GM04504 (cell line): ENCODE data around the gene TARBP1.

Experiments
- DNase-seq: peaks from one replicate; pipeline ENCODE4 v3.0.0-alpha.2; 2012; ENCODE audit warnings: low read depth

Gene TARBP1

DNA sequence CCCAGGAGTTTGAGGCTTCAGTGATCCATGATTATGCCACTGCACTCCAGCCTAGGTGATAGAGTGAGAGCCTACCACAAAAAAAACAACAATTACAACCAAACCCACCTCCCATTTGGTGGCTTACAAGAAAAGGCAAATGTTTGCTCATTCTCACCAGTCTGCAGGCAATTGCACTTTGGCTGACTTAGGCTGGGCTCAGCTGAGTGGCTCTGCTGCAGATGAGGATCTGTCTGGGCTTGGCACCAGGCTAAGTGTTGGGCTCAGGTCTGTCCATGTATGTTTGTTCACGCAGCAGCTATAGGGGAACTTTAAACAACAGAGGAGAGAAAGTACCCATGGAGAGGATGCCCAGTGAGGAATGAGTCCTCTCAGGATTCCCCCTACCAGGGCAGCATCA is 133.7 kb downstream of the TARBP1 start:
- no peak for DNase-seq

DNA sequence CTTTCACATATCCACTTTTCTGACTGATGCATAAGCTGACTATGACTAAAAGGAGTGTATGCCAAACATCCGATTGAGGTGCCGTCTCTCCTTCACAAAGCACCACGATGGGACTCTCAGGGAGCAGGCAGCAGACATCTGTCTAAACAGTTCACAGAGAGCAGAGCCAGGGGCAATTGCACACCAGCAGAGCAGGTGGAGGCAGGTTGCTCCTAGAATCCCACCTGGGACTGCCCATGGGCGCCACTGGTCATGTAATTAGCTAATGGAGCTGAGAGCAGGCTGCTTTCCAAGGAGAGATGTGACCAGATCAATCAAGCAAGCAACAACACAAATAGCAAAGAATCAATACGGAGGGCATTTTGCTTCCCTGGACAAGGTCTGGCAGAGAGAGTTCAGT is 136.2 kb downstream of the TARBP1 start:
- DNase-seq, result no peak
